Medulla oblongata (tissue), 1 donor: ENCODE data around the gene PRSS53.
A peak's percentile ranks its signal among the peaks of the same experiment; 100 is the strongest.

ENCODE experiments used
- DNase-seq: peaks from one replicate; pipeline ENCODE4 v3.0.0-alpha.2; 2015; ENCODE audit errors: extremely low spot score

Gene PRSS53

DNA sequence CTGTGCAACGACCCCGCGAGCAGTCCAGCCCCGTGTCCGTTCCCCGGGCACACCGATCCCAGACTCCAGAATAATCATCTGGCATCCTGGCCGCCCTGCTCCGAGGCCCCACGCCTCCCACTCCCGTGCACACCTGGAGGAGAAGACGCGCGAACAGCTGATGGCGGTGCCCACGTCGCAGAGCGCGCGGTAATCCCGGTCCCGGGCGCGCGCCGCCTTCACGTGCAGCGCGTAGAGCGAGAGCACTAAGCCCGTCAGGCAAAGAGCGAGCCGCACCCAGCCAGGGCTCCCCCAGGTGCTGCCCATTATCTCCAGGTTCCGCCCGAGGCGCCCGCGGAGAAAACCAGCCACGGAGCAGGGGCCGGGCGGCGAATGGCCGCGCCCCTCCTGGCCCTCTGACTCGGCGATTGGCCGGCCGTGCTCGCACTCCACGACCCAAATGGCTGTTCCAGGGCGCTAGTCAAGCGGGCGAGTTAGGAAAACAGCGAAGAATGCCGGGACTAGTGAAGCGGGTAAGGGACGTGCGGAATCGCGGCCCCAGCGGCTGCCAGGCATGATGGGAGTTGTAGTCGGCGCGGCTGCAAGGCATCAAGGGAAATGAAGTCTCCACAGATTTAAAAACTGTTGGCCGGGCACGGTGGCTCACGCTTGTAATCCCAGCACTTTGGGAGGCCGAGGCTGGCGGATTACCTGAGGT, 5.8 kb upstream of the PRSS53 start, which contains the start of gene VKORC1:
Gene VKORC1 (minus strand): TSS at position 374 of the 697 bp plus-strand sequence. CDS start 68 bp downstream, at position 306.
- DNase-seq, result peak; percentile 96

DNA sequence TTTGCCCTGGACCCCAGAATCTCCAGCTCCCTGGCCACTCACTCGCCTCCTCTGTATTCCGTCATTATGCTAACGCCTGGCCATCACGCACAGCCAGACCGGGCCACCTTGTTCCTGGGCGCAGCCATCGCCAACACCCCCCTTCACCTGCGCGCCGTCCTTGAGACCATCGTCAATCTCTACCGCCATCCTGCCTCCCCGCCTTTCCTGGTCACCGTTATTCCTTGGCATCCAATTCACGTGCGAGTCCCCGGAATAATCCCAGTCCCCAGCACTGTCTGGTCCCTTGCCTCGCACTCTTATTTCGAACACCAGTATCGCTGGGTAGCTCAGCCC, 5.3 kb upstream of the PRSS53 start:
- no peak for DNase-seq

DNA sequence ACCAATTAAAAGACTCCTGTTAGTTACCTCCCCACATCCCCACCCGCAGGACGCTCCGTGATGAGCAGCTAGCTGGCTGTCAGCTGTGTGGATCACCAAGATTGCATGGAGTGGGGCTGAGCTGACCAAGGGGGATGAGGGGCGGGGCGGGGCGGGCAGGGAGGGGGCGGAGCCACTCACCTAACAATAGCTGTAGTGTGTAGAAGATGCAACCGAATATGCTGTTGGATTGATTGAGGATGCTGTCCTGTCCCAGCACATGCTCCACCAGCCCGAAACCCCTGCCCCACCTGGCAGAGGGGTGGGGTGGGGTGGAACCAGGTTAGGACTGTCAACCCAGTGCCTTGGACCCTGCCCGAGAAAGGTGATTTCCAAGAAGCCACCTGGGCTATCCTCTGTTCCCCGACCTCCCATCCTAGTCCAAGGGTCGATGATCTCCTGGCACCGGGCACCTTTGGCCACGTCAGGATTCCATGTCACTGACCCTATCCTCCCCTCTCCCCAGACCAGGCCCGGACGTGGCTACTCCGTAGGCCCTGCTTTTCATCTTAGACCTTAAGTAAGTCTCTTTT, 4.5 kb upstream of the PRSS53 start:
- DNase-seq, result peak; percentile 62

DNA sequence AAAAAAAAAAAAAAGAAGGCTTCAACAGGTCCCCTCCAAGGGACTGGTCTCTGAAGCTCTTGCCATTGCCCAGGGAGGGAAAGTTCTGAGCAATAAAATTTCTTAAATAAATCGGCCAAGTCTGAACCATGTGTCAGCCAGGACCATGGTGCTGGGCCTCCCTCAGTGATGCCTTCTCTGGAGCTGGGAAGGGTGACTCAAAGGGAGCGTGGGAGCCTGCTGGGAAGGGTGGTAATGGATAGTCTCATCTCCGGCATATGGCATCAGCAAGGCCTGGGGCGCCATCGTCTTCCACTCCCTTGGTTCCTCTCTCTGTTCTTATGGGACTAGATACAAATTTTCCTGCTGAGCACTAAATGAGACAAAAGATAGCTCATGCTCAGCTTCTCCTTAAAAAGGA, 3.6 kb upstream of the PRSS53 start:
- no peak for DNase-seq

DNA sequence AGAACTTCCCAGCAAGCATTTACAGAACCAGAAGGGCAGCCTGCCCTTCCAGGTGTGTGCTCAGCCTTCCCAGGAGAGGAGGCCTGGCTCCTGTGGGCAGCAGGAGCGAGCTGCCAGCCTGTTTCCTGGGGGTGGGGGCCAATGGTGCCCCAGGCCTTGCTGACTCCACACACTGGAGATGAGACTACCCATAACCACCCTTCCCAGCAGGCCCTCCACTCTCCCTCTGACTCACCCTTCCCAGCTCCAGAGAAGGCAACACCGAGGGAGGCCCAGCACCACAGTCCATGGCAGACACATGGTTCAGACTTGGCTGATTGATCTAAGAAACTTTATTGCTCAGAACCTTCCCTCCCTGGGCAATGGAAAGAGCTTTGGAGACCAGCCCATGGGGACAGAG, 1.8 kb upstream of the PRSS53 start:
- DNase-seq, result no peak

DNA sequence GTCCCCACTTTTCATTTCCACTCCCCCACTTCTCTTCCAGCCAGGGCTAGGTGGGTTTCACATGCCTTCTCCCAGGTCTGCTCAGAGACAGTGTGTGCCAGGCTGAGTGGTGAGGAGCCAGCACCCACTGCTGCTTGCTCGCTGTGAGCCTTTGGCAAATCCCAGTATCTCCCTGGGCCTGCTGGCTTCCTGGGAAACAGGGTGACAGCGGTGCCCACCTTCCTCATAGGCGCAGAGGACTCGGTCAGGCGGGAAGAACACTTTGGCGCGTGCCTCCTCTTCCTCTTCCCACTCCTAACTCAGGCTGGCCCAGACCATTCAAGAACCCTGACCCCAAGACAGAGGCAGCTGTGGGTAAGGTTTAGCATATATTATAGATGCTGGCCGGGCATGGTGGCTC, 456 bp upstream of the PRSS53 start:
- no peak for DNase-seq

DNA sequence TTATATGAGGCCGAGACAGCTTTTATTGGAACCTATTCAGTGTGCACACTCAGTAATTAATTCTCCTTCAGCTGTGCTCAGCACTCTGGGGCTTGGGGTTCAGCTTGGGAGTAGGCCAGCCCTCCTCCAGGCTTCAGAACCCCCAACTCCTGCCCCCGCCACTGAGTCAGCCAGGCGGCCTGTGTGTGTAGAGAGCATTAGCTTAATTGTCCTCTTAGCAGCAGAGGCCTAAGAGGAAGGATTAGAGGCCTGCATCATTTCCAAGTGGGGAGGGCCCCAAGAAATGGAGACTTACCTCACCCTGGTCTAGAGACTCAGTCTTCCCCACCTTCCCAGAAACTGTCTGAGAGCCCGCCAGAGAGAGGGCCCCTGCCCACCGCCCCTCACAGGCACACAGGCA, 772 bp downstream of the PRSS53 start:
- DNase-seq, result no peak

DNA sequence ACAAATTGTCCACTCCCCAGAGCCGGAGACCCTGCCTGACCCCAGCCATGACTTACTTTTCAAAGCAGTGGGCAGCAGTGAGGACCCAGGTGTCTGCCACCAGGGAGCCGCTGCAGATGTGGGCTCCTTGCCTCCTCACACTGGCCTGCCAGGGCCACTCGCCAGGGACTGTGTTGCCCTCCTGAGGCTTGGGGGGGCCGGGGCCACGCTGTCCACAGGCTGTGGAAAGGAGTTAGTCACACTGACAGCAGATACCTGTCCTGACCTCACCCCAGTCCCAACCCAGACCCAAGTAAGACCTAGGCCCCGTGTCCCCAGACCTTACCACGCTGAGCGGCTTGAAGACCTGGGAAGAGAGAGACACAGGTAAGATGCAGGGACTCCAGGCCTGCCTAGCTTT, 1.3 kb downstream of the PRSS53 start:
- DNase-seq, result no peak

DNA sequence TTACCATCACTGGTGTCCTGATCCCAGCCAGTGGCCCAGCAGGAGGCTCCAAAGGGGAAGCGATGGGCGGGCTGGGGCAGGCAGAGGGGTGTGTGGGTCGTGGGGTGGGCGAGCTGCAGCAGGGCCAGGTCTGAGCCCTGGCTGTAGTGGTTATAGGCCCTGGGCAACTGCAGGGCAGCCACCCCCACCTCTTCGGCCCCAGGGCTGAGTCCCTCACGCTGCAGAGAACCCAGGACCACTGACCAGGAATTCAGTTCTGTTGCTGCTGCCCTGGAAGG, 2.2 kb downstream of the PRSS53 start:
- no peak for DNase-seq

DNA sequence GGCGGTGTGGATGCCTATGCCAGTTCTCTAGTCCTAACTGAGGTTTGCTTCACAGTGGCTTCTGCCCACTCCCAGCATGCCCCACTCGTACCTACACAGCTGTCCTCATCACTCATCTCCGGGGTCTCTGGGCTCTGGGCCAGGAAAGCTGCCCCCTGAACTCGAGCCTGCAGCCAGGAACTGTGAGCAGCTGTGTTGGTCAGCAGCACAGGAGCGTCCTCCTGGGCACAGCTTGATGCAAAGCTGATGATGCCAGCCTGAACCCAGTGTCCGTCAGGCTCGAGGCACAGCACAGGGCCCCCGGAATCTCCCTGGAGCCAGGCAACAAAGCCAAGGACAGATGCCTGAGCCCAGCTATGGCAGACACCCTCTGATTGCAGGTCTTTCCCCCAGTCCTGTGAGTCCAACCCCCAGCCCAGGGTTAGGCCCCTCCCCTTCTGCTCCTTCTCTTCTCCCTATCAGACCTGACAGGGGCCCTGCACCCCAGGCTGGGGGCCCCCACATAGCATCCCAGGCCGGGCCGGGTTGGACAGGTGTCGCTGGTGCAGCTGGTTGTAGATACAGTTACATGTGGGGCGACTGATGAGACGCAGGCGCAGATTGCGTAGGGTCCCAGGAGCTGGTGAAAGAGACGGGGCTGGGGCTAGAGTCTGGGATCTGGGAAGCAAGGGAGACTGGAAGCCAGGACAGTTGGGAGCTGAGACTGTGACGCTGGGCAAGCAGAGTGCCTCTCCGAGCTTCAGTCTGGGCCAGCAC, 2.7 kb downstream of the PRSS53 start:
- DNase-seq, result no peak

DNA sequence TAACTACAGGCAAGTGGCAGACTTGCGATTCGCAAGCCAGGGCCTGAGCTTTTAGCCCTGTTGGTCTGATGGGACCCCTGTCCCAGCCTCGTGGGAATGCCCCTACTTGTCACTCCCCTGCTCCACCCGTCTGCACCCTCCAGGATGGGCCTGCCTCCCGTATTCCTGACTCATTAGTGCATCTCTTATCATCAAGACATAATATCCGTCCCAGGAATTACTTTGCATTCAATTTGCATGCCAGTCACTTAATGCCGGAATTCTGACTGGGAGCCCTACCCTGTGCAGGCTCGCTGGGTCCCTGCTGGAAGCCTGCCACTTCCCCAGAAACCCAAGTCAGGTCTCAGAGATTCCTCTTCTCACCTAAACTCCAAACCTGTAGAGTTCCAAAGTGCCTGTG, 3.3 kb downstream of the PRSS53 start:
- no peak for DNase-seq

DNA sequence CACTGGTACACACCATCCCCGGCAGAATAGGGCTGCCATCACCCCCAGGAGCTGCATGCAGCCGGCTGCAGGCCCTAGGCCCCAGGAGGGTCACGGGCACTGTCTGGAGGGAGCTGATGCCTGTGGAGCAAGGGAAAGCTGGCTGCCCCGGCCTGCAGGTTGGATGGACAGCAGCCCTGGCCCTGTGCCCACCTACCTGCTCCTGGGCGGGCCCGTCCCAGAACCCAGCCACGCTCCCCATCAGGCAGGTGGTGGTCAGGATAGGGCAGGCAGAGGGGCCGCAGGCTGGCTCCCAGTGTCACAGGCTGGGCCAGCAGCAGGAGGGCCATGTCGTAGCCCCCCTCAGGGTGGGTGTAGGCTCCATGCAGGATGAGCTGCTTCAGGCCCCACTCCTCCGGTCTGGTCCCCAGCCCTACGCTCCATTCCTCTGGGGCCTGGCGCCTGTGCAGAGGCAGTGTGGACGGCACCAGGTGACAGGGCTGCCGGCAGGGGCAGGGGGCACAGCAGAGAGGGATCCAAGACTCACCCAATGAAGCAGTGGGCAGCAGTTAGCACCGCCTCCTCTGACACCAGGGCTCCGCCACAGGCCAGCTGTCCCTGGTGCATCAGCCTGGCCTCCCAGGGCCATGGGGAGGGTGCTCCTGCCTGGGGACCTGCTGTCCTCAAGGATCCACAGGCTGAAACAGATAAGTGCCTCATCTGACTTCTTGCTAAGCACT, 4.0 kb downstream of the PRSS53 start:
- DNase-seq, result no peak

DNA sequence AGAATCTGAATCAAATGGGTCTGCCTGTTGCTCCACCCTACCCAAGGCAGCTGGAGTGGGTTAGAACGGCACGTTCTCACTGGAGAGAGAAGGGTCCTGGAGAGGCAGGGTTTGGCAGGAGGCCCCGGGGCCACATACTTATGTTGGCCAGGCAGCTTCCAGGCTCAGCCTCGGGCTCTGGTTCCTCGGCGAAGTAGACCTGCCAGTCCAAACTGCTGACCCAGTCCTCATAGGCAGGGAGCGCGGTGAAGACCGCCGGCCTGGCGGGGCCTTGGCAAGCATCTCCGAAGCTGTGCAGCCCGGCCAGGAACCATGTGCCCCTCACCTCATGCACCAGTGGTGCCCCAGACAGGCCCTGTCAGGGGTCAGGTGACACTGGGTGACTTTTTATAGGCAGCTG, 4.8 kb downstream of the PRSS53 start:
- no peak for DNase-seq

DNA sequence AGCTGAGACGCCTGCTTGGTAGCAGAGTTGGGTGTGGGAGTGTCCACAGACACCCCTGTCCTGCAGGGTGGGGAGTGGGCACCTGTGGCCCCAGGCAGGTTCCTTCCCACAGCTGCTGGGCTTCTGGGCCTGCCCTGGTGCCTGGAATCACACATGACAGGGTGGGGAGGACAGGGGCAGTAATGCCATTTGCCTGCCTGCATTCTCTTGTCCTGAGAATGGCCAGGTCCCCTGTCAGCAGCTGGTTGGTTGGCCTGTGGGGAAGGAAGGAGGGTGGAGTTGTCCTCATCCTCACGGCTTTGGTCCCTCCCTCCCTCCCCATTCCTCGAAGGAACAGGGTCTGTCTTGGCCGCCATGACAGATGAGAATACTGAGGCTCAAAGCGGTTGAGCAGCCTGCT, 5.2 kb downstream of the PRSS53 start:
- no peak for DNase-seq

DNA sequence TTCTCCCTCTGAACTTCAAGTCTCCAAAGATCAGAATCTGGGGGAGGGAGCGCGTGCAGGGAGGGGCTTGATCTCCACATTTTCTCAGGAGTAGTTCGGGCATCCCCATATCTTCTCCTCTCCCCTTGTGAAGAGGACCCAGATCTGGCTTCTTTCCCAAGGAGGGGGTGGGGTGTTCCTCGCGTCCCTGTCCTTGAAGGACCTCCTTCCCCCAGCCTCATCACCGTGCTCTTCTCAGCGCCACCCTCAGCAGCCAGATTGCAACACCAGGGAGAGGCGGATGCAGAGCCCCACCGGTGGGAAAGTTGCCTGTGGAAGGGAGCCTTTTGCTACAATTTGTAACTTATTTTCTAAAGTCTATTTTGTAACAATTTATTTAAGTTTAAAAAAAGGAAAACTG, 5.7 kb downstream of the PRSS53 start:
- no peak for DNase-seq

DNA sequence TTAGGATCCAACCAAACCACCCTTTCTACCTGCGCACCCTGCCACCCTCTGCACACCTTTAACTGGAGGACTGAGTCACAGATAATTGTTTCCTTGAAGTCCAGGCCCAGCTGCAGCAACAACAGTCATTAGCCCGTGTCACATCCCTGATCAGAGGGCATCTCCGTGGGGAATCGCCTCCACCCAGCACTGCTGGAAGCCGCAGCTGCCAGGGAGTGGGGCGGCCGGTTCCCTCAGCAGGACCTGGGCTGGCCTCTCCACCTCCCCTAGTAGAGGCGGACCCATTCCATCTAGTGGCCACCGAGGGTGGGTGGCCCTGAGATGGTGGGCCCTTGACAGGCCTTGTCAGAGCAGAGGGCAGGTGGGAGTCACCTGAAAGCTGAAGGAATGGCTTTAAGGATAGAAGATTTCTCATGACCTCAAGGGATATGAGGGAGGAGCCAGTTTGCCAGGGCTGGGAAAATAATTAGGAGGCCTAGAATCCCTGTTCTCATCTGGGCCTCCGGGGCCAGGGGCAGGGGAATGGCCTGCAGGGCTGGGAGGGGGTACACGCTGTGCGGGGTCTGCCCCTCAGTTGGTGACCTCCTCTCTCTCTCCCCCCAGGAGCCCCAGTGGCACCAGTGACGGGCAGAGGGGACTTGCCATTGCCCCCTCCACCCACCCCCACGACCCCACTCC, 6.2 kb downstream of the PRSS53 start:
- no peak for DNase-seq

DNA sequence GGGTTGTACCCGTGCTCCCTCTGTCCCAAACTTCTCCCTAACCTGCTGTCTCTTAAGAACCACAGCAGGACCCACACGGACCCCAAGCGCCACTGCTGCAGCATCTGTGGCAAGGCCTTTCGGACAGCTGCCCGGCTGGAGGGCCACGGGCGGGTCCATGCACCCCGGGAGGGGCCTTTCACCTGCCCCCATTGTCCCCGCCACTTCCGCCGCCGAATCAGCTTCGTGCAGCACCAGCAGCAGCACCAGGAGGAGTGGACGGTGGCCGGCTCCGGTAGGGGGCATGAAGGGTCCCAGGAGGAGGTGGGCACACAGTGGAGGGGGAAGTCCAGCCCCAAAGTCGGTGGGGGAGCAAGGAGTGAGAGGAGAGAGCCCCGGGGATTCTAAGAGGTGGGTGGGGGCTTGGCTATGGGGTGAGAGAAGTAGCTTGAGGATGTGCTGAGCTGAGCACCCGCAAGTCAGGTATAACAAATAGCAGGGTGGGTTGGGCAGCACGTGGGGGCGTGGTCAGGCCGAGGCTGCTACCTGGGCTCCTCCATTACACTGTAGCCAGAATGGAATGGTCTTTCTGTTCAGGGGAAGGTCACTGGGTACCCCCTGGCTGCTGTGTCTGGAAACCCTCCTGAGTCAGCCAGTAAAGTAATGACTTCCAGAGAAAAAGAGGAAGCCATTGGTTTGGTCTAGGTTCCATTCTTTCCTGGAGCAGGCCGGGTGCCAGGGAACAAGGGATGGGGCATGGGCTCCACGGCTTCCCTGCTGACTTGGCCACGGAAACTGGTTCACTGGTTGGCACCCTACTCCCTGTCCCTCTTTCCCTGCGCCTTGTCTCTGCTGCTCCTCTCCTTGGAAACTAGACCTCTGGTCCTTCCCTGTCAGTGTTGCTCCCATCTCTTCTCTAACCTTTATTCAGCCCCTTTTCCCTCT, 7.1 kb downstream of the PRSS53 start:
- DNase-seq, result peak; percentile 69

DNA sequence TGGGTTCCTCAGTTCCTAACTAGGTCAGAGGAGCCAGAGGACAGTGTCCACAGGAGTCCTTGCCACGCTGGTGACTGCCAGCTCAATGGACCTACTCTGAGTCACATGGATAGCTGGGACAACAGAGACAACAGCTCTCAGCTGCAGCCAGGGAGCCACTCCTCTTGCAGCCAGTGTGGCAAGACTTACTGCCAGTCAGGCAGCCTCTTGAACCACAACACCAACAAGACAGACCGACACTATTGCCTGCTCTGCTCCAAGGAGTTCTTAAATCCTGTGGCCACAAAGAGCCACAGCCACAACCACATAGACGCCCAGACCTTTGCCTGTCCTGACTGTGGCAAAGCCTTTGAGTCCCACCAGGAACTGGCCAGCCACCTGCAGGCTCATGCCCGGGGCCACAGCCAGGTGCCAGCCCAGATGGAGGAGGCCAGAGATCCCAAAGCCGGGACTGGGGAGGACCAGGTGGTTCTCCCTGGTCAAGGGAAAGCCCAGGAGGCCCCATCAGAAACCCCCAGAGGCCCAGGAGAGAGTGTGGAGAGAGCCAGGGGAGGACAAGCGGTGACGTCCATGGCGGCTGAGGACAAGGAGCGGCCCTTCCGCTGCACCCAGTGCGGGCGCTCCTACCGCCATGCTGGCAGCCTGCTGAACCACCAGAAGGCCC, 7.9 kb downstream of the PRSS53 start:
- DNase-seq, result no peak

DNA sequence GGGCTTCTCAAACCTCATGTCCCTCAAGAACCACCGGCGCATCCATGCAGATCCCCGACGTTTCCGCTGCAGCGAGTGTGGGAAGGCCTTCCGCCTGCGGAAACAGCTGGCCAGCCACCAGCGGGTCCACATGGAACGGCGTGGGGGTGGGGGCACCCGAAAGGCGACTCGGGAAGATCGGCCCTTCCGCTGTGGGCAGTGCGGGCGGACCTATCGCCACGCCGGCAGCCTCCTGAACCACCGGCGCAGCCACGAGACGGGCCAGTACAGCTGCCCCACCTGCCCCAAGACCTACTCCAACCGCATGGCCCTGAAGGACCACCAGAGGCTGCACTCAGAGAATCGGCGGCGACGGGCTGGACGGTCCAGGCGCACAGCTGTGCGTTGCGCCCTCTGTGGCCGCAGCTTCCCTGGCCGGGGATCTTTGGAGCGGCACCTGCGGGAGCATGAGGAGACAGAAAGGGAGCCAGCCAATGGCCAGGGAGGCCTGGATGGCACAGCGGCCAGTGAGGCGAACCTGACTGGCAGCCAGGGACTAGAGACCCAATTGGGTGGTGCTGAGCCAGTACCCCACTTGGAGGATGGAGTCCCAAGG, 8.6 kb downstream of the PRSS53 start:
- DNase-seq, result no peak

DNA sequence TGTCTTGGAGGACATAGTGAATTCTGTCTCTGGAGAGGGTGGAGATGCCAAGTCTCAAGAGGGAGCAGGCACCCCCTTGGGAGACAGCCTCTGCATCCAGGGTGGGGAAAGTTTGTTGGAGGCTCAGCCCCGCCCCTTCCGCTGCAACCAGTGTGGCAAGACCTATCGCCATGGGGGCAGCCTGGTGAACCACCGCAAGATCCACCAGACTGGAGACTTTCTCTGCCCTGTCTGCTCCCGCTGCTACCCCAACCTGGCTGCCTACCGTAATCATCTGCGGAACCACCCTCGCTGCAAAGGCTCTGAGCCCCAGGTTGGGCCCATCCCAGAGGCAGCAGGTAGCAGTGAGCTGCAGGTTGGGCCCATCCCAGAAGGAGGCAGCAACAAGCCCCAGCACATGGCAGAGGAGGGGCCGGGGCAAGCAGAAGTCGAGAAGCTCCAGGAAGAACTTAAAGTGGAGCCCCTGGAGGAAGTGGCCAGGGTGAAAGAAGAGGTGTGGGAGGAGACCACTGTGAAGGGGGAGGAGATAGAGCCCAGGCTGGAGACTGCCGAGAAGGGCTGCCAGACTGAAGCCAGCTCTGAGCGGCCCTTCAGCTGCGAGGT, 9.3 kb downstream of the PRSS53 start:
- no peak for DNase-seq
